NCI-H146 treated with DMSO at 0.1 percent for 48 hours (cell line): Measurements from ENCODE around the gene MIA.
"Not testable (repeated sequence)": the region's sequence is repeated elsewhere in the genome, so short reads cannot be mapped to it uniquely, and the experiment has no call there.

Experiments used
- DNase-seq: peaks from one replicate; lab custom pipeline; 2025; ENCODE audit not compliant: unreplicated experiment; lab: John Stamatoyannopoulos, UW

The MIA gene

DNA sequence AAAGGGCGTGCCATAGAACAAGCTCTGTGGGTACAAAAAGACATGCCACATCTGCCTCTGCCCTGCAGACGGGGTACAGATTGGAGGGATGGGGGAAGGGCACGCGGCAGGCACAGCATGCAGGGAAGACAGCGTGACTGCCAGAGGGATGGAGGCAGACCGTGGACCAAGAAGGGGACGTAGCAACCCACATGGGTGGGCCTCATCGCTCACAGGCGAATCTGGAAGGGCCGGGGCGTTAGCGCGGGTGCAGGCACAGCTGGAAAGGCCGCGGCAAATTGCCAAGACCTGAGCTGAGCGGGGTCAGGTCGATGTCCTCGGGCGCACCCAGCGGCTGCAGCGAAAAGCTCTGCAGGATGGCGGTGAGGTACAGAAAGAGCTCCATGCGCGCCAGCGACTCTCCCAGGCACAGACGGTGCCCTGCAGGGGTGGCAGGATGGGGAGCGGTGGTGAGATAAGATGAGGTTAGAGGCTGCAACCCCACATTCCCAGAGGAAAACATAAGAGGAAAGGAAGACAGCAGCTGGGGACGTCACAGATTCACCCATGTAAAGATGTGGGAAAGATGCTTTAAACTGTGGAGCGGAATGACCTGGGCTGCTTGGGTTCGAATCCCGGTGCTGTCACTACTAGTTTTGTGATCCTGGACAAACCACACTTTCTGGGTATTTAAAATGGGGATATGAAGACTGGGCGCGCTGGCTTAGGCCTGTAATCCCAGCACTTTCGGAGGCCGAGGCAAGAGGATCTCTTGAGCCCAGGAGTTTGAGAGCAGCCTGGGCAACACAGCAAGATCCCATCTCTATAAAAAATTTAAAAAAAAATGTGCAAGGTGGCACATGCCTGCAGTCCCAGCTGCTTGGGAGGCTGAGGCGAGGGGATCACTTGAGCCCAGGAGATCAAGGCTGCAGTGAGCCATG, 43.4 kb downstream of the MIA start:
- peak; percentile 17 for DNase-seq

DNA sequence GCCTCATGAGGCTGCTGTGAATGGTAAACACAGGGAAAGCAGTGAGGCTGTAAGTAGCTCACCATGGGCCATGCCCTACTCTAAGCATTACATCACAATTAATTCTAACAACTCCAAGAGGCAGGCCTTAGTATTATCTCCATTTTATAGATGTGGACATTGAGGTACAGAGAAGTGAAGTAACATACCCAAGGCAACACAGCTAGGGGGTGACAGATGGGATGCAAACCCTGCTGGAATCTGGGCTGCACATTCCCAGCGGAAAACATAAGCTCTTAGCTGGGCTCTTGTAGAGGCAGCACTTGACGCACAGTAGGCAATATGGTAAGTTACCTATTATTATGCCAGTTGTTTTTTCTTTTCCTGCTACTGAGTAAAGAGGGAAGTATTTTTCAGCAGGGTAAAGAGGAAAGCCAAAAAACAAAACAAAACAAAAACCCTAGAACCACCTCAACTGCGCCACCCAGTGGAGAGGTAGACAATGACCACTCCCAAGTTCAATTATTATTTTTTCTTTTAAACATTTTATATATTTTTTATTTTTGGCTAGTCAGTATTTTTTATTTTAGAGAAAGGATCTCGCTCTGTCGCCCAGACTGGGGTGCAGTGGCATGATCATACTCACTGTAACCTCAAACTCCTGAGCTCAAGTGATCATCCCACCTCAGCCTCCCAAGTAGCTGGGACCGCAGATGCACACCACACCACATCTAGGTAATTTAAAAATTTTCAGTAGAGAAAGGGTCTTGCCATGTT, 44.3 kb downstream of the MIA start:
- DNase-seq = not testable (repeated sequence)

- no peak for DNase-seq
Observed at GRCh38 chr19:40822161-40822560, 46.8 kb downstream of the MIA start.

DNA sequence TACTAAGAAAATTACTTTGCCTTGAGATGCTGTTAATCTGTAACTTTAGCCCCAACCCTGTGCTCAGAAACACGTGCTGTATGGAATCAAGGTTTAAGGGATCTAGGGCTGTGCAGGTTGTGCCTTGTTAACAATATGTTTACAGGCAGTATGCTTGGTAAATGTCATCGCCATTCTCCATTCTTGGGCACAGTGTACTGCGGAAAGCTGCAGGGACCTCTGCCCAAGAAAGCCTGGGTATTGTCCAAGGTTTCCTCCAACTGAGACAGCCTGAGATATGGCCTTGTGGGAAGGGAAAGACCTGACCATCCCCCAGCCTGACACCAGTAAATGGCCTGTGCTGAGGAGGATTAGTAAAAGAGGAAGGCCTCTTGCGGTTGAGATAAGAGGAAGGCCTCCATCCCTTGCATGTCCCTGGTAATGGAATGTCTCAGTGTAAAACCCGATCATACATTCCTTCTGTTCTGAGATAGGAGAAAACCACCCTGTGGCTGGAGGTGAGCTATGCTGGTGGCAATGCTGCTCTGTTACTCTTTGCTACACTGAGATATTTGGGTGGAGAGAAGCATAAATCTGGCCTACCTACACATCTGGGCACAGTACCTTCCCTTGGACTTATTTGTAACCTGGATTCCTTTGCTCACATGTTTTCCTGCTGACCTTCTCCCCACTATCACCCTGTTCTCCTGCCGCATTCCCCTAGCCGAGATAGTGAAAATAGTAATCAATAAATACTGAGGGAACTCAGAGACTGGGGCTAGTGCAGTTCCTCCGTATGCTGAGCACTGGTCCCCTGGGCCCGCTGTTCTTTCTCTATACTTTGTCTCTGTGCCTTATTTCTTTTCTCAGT, 47.6 kb downstream of the MIA start:
- DNase-seq = not testable (repeated sequence)

DNA sequence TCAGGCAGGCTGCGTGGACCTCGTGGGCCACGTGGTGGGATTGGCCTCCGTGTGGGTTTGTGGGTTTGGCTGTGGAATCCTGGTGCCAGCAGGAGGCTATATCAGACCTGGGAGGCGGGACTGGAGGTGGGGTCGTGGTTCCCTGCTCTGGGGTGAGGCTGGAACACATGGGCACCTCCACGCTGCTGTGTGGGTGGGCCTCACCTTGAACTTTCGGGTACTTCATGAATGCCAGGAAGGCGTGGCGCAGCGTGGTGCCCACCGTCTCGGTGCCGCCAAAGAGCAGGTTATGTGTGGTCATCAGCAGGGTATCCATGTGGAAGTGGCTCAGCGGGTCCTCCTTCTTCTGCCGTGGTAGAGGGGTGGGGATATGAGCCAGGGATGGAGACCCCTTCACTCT, 49.6 kb downstream of the MIA start:
- DNase-seq = not testable (repeated sequence)

DNA sequence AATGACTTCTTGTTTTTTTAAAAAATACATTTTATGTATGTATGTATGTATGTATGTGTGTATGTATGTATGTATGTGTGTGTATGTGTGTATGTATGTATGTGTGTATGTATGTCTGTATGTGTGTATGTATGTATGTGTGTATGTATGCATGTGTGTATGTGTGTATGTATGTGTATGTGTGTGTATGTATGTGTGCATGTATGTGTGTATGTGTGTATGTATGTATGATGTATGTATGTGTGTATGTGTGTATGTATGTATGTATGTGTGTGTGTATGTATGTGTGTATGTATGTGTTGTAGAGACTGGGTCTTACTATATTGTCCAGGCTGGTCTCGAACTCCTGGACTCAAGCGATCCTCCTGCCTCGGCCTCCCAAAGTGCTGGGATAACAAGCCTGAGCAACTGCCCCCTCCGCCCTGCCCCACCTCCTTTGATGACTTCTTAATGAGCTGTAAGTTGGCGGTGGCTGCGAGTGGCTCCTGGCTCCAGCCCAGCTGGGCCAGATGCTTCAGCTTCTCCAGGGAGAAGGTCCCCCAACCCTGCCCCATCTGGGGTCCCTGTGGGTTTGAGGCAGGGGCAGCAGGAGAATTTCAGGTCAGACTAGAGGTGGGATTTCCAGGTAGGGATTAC, 50.3 kb downstream of the MIA start:
- DNase-seq = not testable (repeated sequence)

DNA sequence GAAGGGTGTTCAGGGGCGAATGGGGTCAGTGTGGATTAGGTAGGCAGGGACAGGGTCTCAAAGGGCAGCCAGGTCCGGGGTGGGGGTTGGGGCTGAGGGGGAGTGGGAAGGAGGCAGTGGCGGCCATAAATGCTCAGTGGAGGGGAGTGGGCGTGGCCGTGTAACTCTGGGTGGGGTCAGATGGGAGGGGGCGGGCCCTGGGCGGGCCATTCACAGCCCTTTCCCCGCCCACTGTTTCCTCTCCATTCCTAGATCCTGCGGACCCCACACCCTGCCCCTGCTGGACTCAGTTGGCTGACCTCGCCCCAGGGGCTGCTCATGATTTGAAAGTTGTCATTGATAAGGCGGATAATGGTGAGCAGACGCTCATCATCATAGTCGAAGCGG, 51.0 kb downstream of the MIA start:
- not testable (repeated sequence) for DNase-seq

DNA sequence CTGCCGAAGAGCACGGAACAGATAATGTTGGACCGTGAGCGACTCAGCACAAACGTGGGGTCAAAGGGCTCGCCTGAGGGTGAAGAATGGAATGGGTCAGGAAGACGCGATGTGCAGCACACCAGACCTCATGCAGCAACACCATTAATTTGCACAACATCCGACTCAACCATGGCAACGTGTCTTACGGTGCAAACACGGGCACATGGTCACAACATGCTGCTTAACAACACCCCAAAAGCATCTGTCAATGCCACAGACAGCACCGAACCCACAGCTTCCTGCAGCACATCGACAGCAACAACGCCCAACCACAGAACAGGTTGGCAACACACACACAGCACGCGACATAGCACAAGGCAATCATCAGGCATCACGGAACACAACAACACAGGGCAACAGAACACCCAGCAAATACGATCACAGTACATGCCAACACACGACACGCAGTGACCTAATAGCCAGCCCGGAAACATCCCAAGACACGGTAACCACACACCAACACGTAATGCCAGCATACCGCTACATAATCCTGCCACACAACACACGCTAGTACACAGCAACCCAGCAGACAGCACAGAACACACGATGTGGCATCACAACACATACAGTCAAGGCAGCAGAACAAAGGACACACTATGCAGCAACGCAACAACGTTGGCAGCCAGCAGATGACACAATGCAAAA, 51.5 kb downstream of the MIA start:
- not testable (repeated sequence) for DNase-seq
